ENCODE results near the gene FBXO4.
"Not testable (repeated sequence)": the region's sequence is repeated elsewhere in the genome, so short reads cannot be mapped to it uniquely, and the experiment has no call there.

The FBXO4 gene

GRCh38 chr5:41945332-41945955 is 20.4 kb downstream of the FBXO4 start:
- H3K27me3 ChIP-seq (ENCODE audit: low read depth); H3K9me3 ChIP-seq; DNase-seq (ENCODE audit: low spot score in 2 of 2); H3K4me3 ChIP-seq; H3K36me3 ChIP-seq (replicated peaks); in situ Hi-C loops (cut with MboI; ENCODE audit: low sequenced_read_pairs): not testable (repeated sequence)
- peaks cover 16% of the 10 kb centered on the region for H3K4me1 ChIP-seq

GRCh38 chr5:41951224-41951623 is 26.1 kb downstream of the FBXO4 start:
- Histone ChIP-seq H3K36me3 (replicated peaks) (no peaks in the 10 kb centered on the region), H3K9me3 (no peaks in the 10 kb centered on the region), H3K4me3 (no peak overlapping the region), H3K27me3 (ENCODE audit: low read depth) (no peaks in the 10 kb centered on the region), H3K4me1 (peaks cover 14% of the 10 kb centered on the region)
- no peak for DNase-seq (ENCODE audit: low spot score in 2 of 2)
- in situ Hi-C loops (cut with MboI; ENCODE audit: low sequenced_read_pairs): no loop called here

GRCh38 chr5:41954286-41954685 is 29.2 kb downstream of the FBXO4 start:
- Histone ChIP-seq H3K4me3 (no peak overlapping the region), H3K4me1 (no peaks in the 10 kb centered on the region), H3K9me3 (no peaks in the 10 kb centered on the region), H3K36me3 (replicated peaks) (no peaks in the 10 kb centered on the region), H3K27me3 (ENCODE audit: low read depth) (no peaks in the 10 kb centered on the region)
- in situ Hi-C loops (cut with MboI; ENCODE audit: low sequenced_read_pairs): no loop called here
- no peak for DNase-seq (ENCODE audit: low spot score in 2 of 2)

GRCh38 chr5:41955432-41956024 is 30.4 kb downstream of the FBXO4 start:
- no peak overlapping the region for H3K4me3 ChIP-seq
- H3K4me1 ChIP-seq: no peaks in the 10 kb centered on the region
- DNase-seq (ENCODE audit: low spot score in 2 of 2): no peak
- H3K36me3 ChIP-seq (replicated peaks): no peaks in the 10 kb centered on the region
- H3K27me3 ChIP-seq (ENCODE audit: low read depth): no peaks in the 10 kb centered on the region
- in situ Hi-C loops (cut with MboI; ENCODE audit: low sequenced_read_pairs): no loop called here
- H3K9me3 ChIP-seq: no peaks in the 10 kb centered on the region

- no peak overlapping the region for H3K4me3 ChIP-seq
- DNase-seq (ENCODE audit: low spot score in 2 of 2): no peak
- H3K27me3 ChIP-seq (ENCODE audit: low read depth): no peaks in the 10 kb centered on the region
- no peaks in the 10 kb centered on the region for H3K9me3 ChIP-seq
- in situ Hi-C loops (cut with MboI; ENCODE audit: low sequenced_read_pairs): no loop called here
- no peaks in the 10 kb centered on the region for H3K4me1 ChIP-seq
- no peaks in the 10 kb centered on the region for H3K36me3 ChIP-seq (replicated peaks)
Measured at GRCh38 chr5:41956943-41957342, 31.9 kb downstream of the FBXO4 start.

- Histone ChIP-seq H3K9me3 (no peaks in the 10 kb centered on the region), H3K4me3 (no peak overlapping the region), H3K4me1 (no peaks in the 10 kb centered on the region), H3K27me3 (ENCODE audit: low read depth) (no peaks in the 10 kb centered on the region), H3K36me3 (replicated peaks) (no peaks in the 10 kb centered on the region)
- in situ Hi-C loops (cut with MboI; ENCODE audit: low sequenced_read_pairs): no loop called here
- DNase-seq (ENCODE audit: low spot score in 2 of 2): no peak
Measured at GRCh38 chr5:41960481-41960880, 35.4 kb downstream of the FBXO4 start.

- Histone ChIP-seq H3K36me3 (replicated peaks) (no peaks in the 10 kb centered on the region), H3K9me3 (no peaks in the 10 kb centered on the region), H3K27me3 (ENCODE audit: low read depth) (no peaks in the 10 kb centered on the region), H3K4me1 (no peaks in the 10 kb centered on the region), H3K4me3 (no peak overlapping the region)
- no peak for DNase-seq (ENCODE audit: low spot score in 2 of 2)
- in situ Hi-C loops (cut with MboI; ENCODE audit: low sequenced_read_pairs): no loop called here
Measured at GRCh38 chr5:41961736-41962135, 36.7 kb downstream of the FBXO4 start.

- no peaks in the 10 kb centered on the region for H3K36me3 ChIP-seq (replicated peaks)
- H3K4me3 ChIP-seq: no peak overlapping the region
- H3K27me3 ChIP-seq (ENCODE audit: low read depth): no peaks in the 10 kb centered on the region
- in situ Hi-C loops (cut with MboI; ENCODE audit: low sequenced_read_pairs): no loop called here
- DNase-seq (ENCODE audit: low spot score in 2 of 2): no peak
- H3K9me3 ChIP-seq: no peaks in the 10 kb centered on the region
- no peaks in the 10 kb centered on the region for H3K4me1 ChIP-seq
Measured at GRCh38 chr5:41962491-41962890, 37.4 kb downstream of the FBXO4 start.

GRCh38 chr5:41966401-41967105 is 41.5 kb downstream of the FBXO4 start:
- H3K4me1 ChIP-seq: no peaks in the 10 kb centered on the region
- DNase-seq (ENCODE audit: low spot score in 2 of 2): no peak

GRCh38 chr5:41967401-41967800 is 42.3 kb downstream of the FBXO4 start:
- Histone ChIP-seq H3K4me3 (no peak overlapping the region), H3K27me3 (ENCODE audit: low read depth) (no peaks in the 10 kb centered on the region), H3K36me3 (replicated peaks) (no peaks in the 10 kb centered on the region), H3K4me1 (no peaks in the 10 kb centered on the region), H3K9me3 (no peaks in the 10 kb centered on the region)
- in situ Hi-C loops (cut with MboI; ENCODE audit: low sequenced_read_pairs): no loop called here
- DNase-seq (ENCODE audit: low spot score in 2 of 2): no peak

More at GRCh38 chr5:41966401-41967105, 41.5 kb downstream of the FBXO4 start:
- Histone ChIP-seq H3K9me3 (no peaks in the 10 kb centered on the region), H3K36me3 (replicated peaks) (no peaks in the 10 kb centered on the region), H3K4me3 (no peak overlapping the region), H3K27me3 (ENCODE audit: low read depth) (no peaks in the 10 kb centered on the region)
- in situ Hi-C loops (cut with MboI; ENCODE audit: low sequenced_read_pairs): no loop called here

GRCh38 chr5:41968153-41968723 is 43.2 kb downstream of the FBXO4 start:
- no peaks in the 10 kb centered on the region; the same call in 1 of the 2 replicates for H3K9me3 ChIP-seq
- H3K4me3 ChIP-seq: no peak overlapping the region
- H3K4me1 ChIP-seq: no peaks in the 10 kb centered on the region
- H3K36me3 ChIP-seq (replicated peaks): no peaks in the 10 kb centered on the region
- H3K27me3 ChIP-seq (ENCODE audit: low read depth): no peaks in the 10 kb centered on the region
- no peak for DNase-seq (ENCODE audit: low spot score in 2 of 2)
- in situ Hi-C loops (cut with MboI; ENCODE audit: low sequenced_read_pairs): no loop called here

GRCh38 chr5:41973087-41973486 is 48.0 kb downstream of the FBXO4 start:
- Histone ChIP-seq H3K36me3 (replicated peaks) (no peaks in the 10 kb centered on the region), H3K27me3 (ENCODE audit: low read depth) (no peaks in the 10 kb centered on the region), H3K4me1 (no peaks in the 10 kb centered on the region), H3K4me3 (no peak overlapping the region), H3K9me3 (no peaks in the 10 kb centered on the region; the same call in 1 of the 2 replicates)
- DNase-seq (ENCODE audit: low spot score in 2 of 2): no peak
- in situ Hi-C loops (cut with MboI; ENCODE audit: low sequenced_read_pairs): no loop called here

- Histone ChIP-seq H3K36me3 (replicated peaks) (no peaks in the 10 kb centered on the region), H3K4me1 (no peaks in the 10 kb centered on the region), H3K4me3 (no peak overlapping the region), H3K9me3 (no peaks in the 10 kb centered on the region; the same call in 1 of the 2 replicates), H3K27me3 (ENCODE audit: low read depth) (no peaks in the 10 kb centered on the region)
- no peak for DNase-seq (ENCODE audit: low spot score in 2 of 2)
- in situ Hi-C loops (cut with MboI; ENCODE audit: low sequenced_read_pairs): no loop called here
Measured at GRCh38 chr5:41973887-41974286, 48.8 kb downstream of the FBXO4 start.

- no peak for DNase-seq (ENCODE audit: low spot score in 2 of 2)
- no peaks in the 10 kb centered on the region for H3K4me1 ChIP-seq
- no peaks in the 10 kb centered on the region for H3K36me3 ChIP-seq (replicated peaks)
- no peak overlapping the region for H3K4me3 ChIP-seq
- in situ Hi-C loops (cut with MboI; ENCODE audit: low sequenced_read_pairs): no loop called here
- H3K27me3 ChIP-seq (ENCODE audit: low read depth): no peaks in the 10 kb centered on the region
- H3K9me3 ChIP-seq: no peaks in the 10 kb centered on the region; the same call in 1 of the 2 replicates
Measured at GRCh38 chr5:41978676-41979075, 53.6 kb downstream of the FBXO4 start.
